ENCODE results near the gene EID3. TPM values are rescaled to one million over a fixed set of nuclear protein-coding genes. Genes with fewer than 3 reads are reported as not detected.

Gene EID3
- total RNA-seq, 1 experiment from 2014 or later, result 3.2 TPM

- TF ChIP-seq PREB (CRISPR knock-in tag; IDR thresholded peaks at IDR 0.05; ENCODE audit: borderline replicate concordance) (no peak), CTCF (IDR thresholded peaks at IDR 0.05) (no peak), SMAD4 (CRISPR knock-in tag; IDR thresholded peaks at IDR 0.05) (no peak), TCF7 (CRISPR knock-in tag; IDR thresholded peaks at IDR 0.05; ENCODE audit: low read depth) (no peak), NR2C2 (CRISPR knock-in tag; IDR thresholded peaks at IDR 0.05) (no peak), E2F5 (CRISPR knock-in tag; IDR thresholded peaks at IDR 0.05) (no peak), IRF1 (CRISPR knock-in tag; IDR thresholded peaks at IDR 0.05) (no peak)
Observed at GRCh38 chr12:104342635-104343249, 39.2 kb downstream of the EID3 start (continued).

- Mint-ChIP-seq H3K4me1 (peaks cover 2% of the 10 kb centered on the region), H3K27me3 (ENCODE audit: low read depth) (no peaks in the 10 kb centered on the region), H3K9me3 (no peaks in the 10 kb centered on the region), H3K36me3 (peaks cover 48% of the 10 kb centered on the region), H3K27ac (peak overlapping the region; percentile 4; the same call in 1 of the 2 replicates), H3K4me3 (no peak overlapping the region)
- ChIA-PET CTCF (interaction anchor here (1.2 kb wide), 1 partner anchor 37 kb away, joined by 3 read pairs; no protein-coding TSS in a partner anchor), POLR2A (interaction anchor here (0.6 kb wide), 1 partner anchor 22 kb away, joined by 5 read pairs; no protein-coding TSS in a partner anchor)
- DNase-seq (ENCODE audit: low spot score) (no peak), ATAC-seq (no peak)
- no peak for TF ChIP-seq MAX (CRISPR knock-in tag; IDR thresholded peaks at IDR 0.05)
- no peak for TF ChIP-seq RORB (CRISPR knock-in tag; IDR thresholded peaks at IDR 0.05)
- no peak for TF ChIP-seq NR1H2 (CRISPR knock-in tag; IDR thresholded peaks at IDR 0.05)
- no peak for TF ChIP-seq E2F1 (CRISPR knock-in tag; IDR thresholded peaks at IDR 0.05)
- TF ChIP-seq ZNF219 (CRISPR knock-in tag; IDR thresholded peaks at IDR 0.05; ENCODE audit: borderline replicate concordance), result no peak
- no peak for TF ChIP-seq FOXP4 (CRISPR knock-in tag; IDR thresholded peaks at IDR 0.05)
- no peak for TF ChIP-seq ZNF121 (CRISPR knock-in tag; IDR thresholded peaks at IDR 0.05)
- TF ChIP-seq CBFB (CRISPR knock-in tag; IDR thresholded peaks at IDR 0.05; ENCODE audit: low read depth), result no peak
- no peak for TF ChIP-seq ZNF317 (CRISPR knock-in tag; IDR thresholded peaks at IDR 0.05; ENCODE audit: borderline replicate concordance, low read depth)
- no peak for TF ChIP-seq TEAD1 (CRISPR knock-in tag; IDR thresholded peaks at IDR 0.05)
- TF ChIP-seq TP53 (CRISPR knock-in tag; IDR thresholded peaks at IDR 0.05), result no peak
- TF ChIP-seq ZNF512 (CRISPR knock-in tag; IDR thresholded peaks at IDR 0.05; ENCODE audit: borderline replicate concordance), result no peak
- TF ChIP-seq AFF4 (CRISPR knock-in tag; IDR thresholded peaks at IDR 0.05; ENCODE audit: borderline replicate concordance), result no peak
- no peak for TF ChIP-seq GRHL2 (CRISPR knock-in tag; IDR thresholded peaks at IDR 0.05; ENCODE audit: insufficient replicate concordance, severe bottlenecking)
Observed at GRCh38 chr12:104344682-104345081, 41.1 kb downstream of the EID3 start.

All from WTC11 (cell line).